ENCODE measurements around the gene ARPC5. TPM values are rescaled to one million over a fixed set of nuclear protein-coding genes. Genes with fewer than 3 reads are reported as not detected.
A peak's percentile ranks its signal among the peaks of the same experiment; 100 is the strongest.
"Not testable (repeated sequence)": the region's sequence is repeated elsewhere in the genome, so short reads cannot be mapped to it uniquely, and the experiment has no call there.

Gene ARPC5
- 114 and 288 TPM in 2 replicates for total RNA-seq

- no peak for TF ChIP-seq CTCF (IDR thresholded peaks at IDR 0.05; ENCODE audit: insufficient read depth, low read depth, low read length)
- peak; percentile 98 for DNase-seq (ENCODE audit: low read depth)
- peak within 1 kb of the TSS; percentile 90 for H3K4me3 ChIP-seq (ENCODE audit: low read depth, low read length)
Observed at GRCh38 chr1:183635606-183636333, at the start of gene ARPC5. Gene ARPC5 (minus strand): TSS chr1:183635783. CDS start chr1:183635659, 124 bp downstream.

- H3K4me3 ChIP-seq (ENCODE audit: low read depth, low read length), result no peak overlapping the region
- DNase-seq (ENCODE audit: low read depth), result peak; percentile 67
- TF ChIP-seq CTCF (IDR thresholded peaks at IDR 0.05; ENCODE audit: insufficient read depth, low read depth, low read length), result peak; percentile 74
Observed at GRCh38 chr1:183685112-183685713, 49.6 kb upstream of the ARPC5 start.

DNA sequence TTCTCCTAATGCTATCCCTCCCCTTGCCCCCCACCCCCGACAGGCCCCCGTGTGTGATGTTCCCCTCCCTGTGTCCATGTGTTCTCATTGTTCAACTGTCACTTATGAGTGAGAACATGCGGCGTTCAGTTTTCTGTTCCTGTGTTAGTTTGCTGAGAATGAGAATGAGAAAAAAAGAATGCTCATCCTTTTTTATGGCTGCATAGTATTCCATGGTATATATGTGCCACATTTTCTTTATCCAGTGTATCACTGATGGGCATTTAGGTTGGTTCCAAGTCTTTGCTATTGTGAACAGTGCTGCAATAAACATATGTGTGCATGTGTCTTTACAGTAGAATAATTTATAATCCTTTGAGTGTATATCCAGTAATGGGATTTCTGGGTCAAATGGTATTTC, 43.8 kb upstream of the ARPC5 start:
- DNase-seq (ENCODE audit: low read depth); H3K4me3 ChIP-seq (ENCODE audit: low read depth, low read length): not testable (repeated sequence)

- no peak for DNase-seq (ENCODE audit: low read depth)
- H3K4me3 ChIP-seq (ENCODE audit: low read depth, low read length), result no peak overlapping the region
- no peak for TF ChIP-seq CTCF (IDR thresholded peaks at IDR 0.05; ENCODE audit: insufficient read depth, low read depth, low read length)
Observed at GRCh38 chr1:183678819-183679218, 43.2 kb upstream of the ARPC5 start.

GRCh38 chr1:183676586-183677189, 41.1 kb upstream of the ARPC5 start:
- no peak overlapping the region for H3K4me3 ChIP-seq (ENCODE audit: low read depth, low read length)
- TF ChIP-seq CTCF (IDR thresholded peaks at IDR 0.05; ENCODE audit: insufficient read depth, low read depth, low read length), result no peak
- DNase-seq (ENCODE audit: low read depth), result peak; percentile 56

DNA sequence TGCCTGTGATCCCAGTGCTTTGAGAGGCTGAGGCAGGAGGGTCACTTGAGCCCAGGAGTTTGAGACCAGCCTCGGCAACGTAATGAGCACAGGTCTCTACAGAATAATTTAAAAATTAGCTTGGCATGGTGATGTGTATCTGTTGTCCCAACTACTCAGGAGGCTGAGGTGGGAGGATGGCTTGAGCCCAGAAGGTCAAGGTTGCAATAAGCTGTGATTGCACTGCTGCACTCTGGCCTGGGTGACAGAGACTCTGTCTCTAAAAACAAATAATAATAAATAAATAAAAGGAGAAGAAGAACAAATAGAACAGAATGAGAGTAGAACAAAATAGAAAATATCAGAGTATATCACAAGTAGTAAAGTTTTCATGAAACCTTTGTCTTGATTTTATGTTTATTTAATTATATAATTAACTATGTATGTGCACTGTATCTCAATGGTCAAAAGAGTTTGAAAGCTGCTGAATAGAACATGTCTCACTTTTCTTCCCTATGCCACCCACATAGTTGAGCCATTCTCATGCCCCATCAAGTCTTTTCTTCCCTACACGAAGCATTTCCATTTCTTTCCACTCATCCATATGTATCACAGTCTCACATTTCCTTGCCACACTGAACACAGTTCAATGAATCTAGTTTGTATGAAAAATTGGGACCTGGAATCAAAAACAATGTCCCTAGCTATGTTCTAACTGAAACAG, 40.5 kb upstream of the ARPC5 start:
- no peak for DNase-seq (ENCODE audit: low read depth)
- no peak for TF ChIP-seq CTCF (IDR thresholded peaks at IDR 0.05; ENCODE audit: insufficient read depth, low read depth, low read length)
- no peak overlapping the region for H3K4me3 ChIP-seq (ENCODE audit: low read depth, low read length)

- TF ChIP-seq CTCF (IDR thresholded peaks at IDR 0.05; ENCODE audit: insufficient read depth, low read depth, low read length), result no peak
- DNase-seq (ENCODE audit: low read depth), result no peak
- H3K4me3 ChIP-seq (ENCODE audit: low read depth, low read length), result no peak overlapping the region
Observed at GRCh38 chr1:183675381-183675780, 39.8 kb upstream of the ARPC5 start.
